DND-41 (cell line): ENCODE data around the gene KCNN3.

Source experiments
- ATAC-seq: fragments of 200-7000 bp; cut with Tn5 transposase; 3 replicates; pipeline ENCODE4 v1.9.1; 2021; ENCODE audit warnings: low read depth; ENCODE audit not compliant: insufficient read depth
- DNase-seq: peaks from one replicate; pipeline ENCODE4 v3.0.0-alpha.2; 2020
- H2AFZ ChIP-seq: 2 replicates; pipeline ENCODE4 v1.6.0; 2012; ENCODE audit warnings: low read depth, low read length
- H3K27ac ChIP-seq: 2 replicates; pipeline ENCODE4 v1.5.1; 2012; ENCODE audit warnings: low read length, inconsistent platforms
- H3K27me3 ChIP-seq: fragments of 200-600 bp; sonication (generic); 2 replicates; pipeline ENCODE4 v1.6.0; 2012; ENCODE audit warnings: low read length, mild to moderate bottlenecking, inconsistent platforms; ENCODE audit not compliant: insufficient read depth, poor library complexity
- H3K36me3 ChIP-seq: 2 replicates; pipeline ENCODE4 v1.5.1; 2012; ENCODE audit warnings: low read length, inconsistent platforms; ENCODE audit not compliant: insufficient read depth
- H3K4me1 ChIP-seq: 2 replicates; pipeline ENCODE4 v1.5.1; 2012; ENCODE audit warnings: mild to moderate bottlenecking, low read length; ENCODE audit not compliant: insufficient read depth
- H3K4me2 ChIP-seq: 2 replicates; pipeline ENCODE4 v1.6.0; 2012; ENCODE audit warnings: mild to moderate bottlenecking, moderate library complexity, low read length, inconsistent platforms; ENCODE audit not compliant: insufficient read depth
- H3K4me3 ChIP-seq, 2 experiments: fragments of 200-600 bp in 1 of 2; shearing (Covaris generic) in 1 of 2; 2 replicates each; pipeline ENCODE4 v1.5.1; 2012 to 2016; ENCODE audit warnings: inconsistent platforms in 2 of 2, low read length in 2 of 2, mild to moderate bottlenecking in 2 of 2, low read depth in 1 of 2, moderate library complexity in 1 of 2
- H3K79me2 ChIP-seq: 2 replicates; pipeline ENCODE4 v1.6.0; 2012; ENCODE audit warnings: low read length, inconsistent platforms; ENCODE audit not compliant: insufficient read depth
- H3K9ac ChIP-seq: 2 replicates; pipeline ENCODE4 v1.6.0; 2012; ENCODE audit warnings: low read depth, mild to moderate bottlenecking, inconsistent platforms, low read length, moderate library complexity
- H3K9me3 ChIP-seq: 2 replicates; pipeline ENCODE4 v1.5.1; 2012; ENCODE audit warnings: low read length, moderate library complexity, mild to moderate bottlenecking, inconsistent platforms; ENCODE audit not compliant: insufficient read depth, severe bottlenecking
- H4K20me1 ChIP-seq: 2 replicates; pipeline ENCODE4 v1.6.0; 2012; ENCODE audit warnings: low read length; ENCODE audit not compliant: insufficient read depth
- CTCF ChIP-seq: IDR thresholded peaks from 2 replicates; pipeline ENCODE4 v1.5.1; 2012; ENCODE audit warnings: borderline replicate concordance, low read length, moderate library complexity, mild to moderate bottlenecking; ENCODE audit not compliant: poor library complexity, severe bottlenecking; ENCODE audit errors: extremely low read depth
- EZH2 ChIP-seq: IDR thresholded peaks from 3 replicates; pipeline ENCODE4 v1.6.1; 2012; ENCODE audit warnings: borderline replicate concordance, low read depth, mild to moderate bottlenecking, moderate library complexity, low read length, inconsistent platforms; ENCODE audit not compliant: severe bottlenecking

KCNN3 gene

GRCh38 chr1:154832384-154832783 is 37.7 kb downstream of the KCNN3 start:
- Histone ChIP-seq H3K27me3 (no peaks in the 10 kb centered on the region), H3K79me2 (no peaks in the 10 kb centered on the region), H3K27ac (no peak overlapping the region), H3K9ac (no peak overlapping the region), H3K4me1 (no peaks in the 10 kb centered on the region), H3K9me3 (no peaks in the 10 kb centered on the region), H3K4me2 (no peak overlapping the region), H2AFZ (no peak overlapping the region), H3K36me3 (no peaks in the 10 kb centered on the region), H3K4me3 (no peak overlapping the region), H4K20me1 (no peaks in the 10 kb centered on the region)
- no peak for DNase-seq
- ATAC-seq, result no peak
- TF ChIP-seq CTCF (no peak), EZH2 (no peak)

DNA sequence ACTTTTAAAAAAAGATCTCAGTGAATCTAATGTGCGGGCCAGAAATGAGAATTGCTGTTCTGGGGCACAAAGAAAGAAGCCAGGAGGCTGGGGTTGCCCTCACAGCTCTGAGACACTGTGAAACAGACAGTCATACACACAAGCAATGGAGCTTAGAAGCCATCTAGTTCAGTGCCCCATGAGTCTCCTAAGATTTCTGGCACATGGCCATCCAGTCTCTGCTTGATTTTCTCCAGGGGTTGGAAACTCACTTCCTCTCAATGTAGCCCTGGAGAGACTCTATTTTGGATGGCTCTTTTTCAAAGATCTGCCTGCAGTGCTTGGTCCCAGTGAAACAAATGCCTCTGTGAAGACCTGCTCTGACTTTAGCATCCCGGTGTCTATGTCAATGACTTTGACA is 38.6 kb downstream of the KCNN3 start:
- DNase-seq (no peak), ATAC-seq (no peak)
- H3K4me1 ChIP-seq, result no peaks in the 10 kb centered on the region
- H3K27me3 ChIP-seq, result no peaks in the 10 kb centered on the region
- TF ChIP-seq EZH2, result no peak
- TF ChIP-seq CTCF, result no peak
- no peaks in the 10 kb centered on the region for H4K20me1 ChIP-seq
- H2AFZ ChIP-seq, result no peak overlapping the region
- H3K9me3 ChIP-seq, result no peaks in the 10 kb centered on the region
- no peaks in the 10 kb centered on the region for H3K79me2 ChIP-seq
- H3K4me3 ChIP-seq, result no peak overlapping the region
- H3K36me3 ChIP-seq, result no peaks in the 10 kb centered on the region
- H3K4me2 ChIP-seq, result no peak overlapping the region
- H3K9ac ChIP-seq, result no peak overlapping the region
- H3K27ac ChIP-seq, result no peak overlapping the region

DNA sequence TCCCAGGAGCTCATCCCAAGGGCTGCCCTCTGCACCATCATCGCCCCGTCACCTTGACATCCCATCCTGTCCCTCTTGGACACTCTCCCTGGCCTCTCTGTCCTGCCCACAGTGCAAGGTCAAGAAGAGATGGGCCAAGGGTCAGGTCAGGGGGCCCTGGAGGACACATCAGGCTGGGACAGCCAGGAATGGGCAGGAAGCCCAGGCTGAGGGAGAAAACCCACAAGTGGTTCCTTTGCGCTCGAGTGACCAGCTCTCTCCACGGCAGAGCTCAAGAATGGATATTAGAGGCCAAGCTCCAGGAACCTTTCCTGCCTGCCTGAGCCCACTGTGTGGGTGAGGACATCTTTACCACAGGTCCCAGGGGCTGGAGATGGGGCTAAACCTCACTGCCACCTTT is 41.0 kb downstream of the KCNN3 start:
- H3K27me3 ChIP-seq, result no peaks in the 10 kb centered on the region
- no peak overlapping the region for H3K9ac ChIP-seq
- no peak overlapping the region for H3K4me3 ChIP-seq
- DNase-seq, result no peak
- no peaks in the 10 kb centered on the region for H3K79me2 ChIP-seq
- no peak overlapping the region for H3K27ac ChIP-seq
- no peaks in the 10 kb centered on the region for H3K9me3 ChIP-seq
- no peak for TF ChIP-seq EZH2
- no peak for TF ChIP-seq CTCF
- H3K4me2 ChIP-seq, result no peak overlapping the region
- no peak overlapping the region for H2AFZ ChIP-seq
- H3K36me3 ChIP-seq, result no peaks in the 10 kb centered on the region
- H3K4me1 ChIP-seq, result no peaks in the 10 kb centered on the region
- no peaks in the 10 kb centered on the region for H4K20me1 ChIP-seq
- no peak for ATAC-seq
